ENCODE measurements around the gene TRNAU1AP.
"Not testable (repeated sequence)": the region's sequence is repeated elsewhere in the genome, so short reads cannot be mapped to it uniquely, and the experiment has no call there.

TRNAU1AP gene

DNA sequence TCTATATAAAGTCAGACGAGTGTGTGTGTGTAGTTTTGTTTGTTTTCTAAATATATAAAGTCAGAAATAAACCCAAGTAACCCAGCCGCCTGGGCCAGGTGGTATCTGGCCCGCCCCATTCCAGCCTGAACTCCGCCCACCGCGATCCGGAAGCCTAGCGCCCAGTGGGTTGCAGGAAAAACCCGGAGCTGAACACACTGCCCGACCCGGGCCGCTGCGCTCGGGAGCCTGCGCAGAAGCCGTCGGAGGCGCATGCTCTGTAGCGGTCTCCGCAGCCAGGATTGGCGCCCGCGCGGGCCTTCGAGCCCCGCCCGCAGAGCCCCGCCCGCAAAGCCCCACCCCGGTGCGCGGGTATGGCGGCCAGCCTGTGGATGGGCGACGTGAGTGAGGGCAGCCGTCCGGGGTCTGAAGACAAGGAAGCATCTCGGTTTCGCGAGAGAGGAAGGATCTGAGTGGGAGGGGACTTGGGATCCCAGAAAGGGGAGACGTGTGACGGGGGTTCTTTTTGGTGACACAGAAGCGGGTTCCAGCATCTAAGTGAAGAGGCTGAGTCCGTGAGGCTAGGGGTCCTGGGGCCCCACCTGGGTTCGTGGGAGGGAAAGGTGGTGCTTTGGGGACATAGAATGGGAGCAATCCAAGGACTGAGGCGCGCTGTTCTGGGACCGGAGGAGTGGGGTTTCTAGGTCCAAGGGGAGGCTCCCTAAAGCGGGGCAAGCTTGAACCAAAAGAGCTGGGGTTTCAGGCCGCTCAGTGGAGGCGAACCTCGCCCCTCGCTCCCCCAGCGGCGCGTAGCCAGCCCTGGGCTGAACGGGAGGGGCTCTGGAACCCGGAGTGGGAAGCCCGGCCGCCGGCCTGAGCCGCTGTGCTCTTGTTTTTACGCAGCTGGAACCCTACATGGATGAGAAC, at the start of gene TRNAU1AP:
TSS of gene TRNAU1AP (plus strand) at position 328 of the 906 bp plus-strand sequence. CDS start at position 354, 26 bp downstream.
- DNase-seq, result peak; percentile 92

GRCh38 chr1:28503117-28503516, 49.8 kb upstream of the TRNAU1AP start:
- no peak for DNase-seq

DNA sequence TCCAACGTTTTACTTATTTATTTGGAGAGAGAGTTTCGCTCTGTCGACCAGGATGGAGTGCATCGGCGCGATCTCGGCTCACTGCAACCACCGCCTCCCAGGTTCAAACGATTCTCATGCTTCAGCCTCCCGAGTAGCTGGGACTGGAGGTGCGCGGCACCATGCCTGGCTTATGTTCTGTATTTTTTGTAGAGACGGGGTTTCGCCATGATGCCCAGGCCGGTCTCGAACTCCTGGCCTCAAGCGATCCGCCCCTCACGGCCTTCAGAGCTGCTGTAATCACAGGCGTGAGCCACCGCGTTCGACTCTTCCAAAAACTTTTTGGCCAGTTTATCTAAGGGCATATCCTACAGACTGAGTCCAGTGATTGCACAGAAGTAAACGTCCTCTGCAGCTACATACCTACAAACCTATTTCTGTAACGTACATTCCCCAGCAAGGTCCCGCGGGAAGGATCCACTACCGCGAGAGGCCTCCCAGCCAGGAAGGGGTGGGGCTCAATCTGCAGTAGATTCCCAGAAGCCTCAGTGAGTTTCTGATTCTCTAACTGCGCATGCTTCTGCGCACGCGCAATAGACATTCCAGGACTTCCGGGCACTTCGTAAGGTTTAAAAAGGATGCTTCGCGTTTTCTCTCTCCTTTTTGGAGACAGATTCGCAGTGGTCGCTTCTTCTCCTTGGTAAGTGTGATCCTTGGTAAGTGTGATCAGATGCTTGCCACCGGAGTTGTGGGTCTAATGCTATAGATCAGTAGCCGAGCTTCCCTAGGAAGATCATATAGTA, 47.3 kb upstream of the TRNAU1AP start, which contains the start of gene RCC1:
TSS of gene RCC1 (plus strand) at position 638 of the 782 bp plus-strand sequence. CDS start 23,824 bp downstream, outside the sequence.
- peak; percentile 97 for DNase-seq

GRCh38 chr1:28506907-28507246, 46.0 kb upstream of the TRNAU1AP start:
- DNase-seq, result no peak

DNA sequence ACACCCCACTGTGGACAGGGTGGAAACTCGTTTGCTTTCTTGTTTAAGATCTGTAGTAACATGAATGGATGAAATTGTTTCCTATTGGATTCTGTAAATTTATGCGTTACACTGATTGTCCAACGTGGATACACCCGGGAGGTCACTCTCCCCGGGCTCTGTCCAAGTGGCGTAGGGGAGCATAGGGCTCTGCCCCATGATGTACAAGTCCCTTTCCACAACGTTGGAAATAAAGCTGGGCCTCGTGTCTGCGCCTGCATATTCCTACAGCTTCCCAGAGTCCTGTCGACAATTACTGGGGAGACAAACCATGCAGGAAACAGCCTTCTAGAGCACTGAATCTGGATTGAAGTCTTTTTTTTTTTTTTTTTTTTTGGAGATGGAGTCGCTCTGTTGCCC, 45.6 kb upstream of the TRNAU1AP start:
- DNase-seq, result no peak

DNA sequence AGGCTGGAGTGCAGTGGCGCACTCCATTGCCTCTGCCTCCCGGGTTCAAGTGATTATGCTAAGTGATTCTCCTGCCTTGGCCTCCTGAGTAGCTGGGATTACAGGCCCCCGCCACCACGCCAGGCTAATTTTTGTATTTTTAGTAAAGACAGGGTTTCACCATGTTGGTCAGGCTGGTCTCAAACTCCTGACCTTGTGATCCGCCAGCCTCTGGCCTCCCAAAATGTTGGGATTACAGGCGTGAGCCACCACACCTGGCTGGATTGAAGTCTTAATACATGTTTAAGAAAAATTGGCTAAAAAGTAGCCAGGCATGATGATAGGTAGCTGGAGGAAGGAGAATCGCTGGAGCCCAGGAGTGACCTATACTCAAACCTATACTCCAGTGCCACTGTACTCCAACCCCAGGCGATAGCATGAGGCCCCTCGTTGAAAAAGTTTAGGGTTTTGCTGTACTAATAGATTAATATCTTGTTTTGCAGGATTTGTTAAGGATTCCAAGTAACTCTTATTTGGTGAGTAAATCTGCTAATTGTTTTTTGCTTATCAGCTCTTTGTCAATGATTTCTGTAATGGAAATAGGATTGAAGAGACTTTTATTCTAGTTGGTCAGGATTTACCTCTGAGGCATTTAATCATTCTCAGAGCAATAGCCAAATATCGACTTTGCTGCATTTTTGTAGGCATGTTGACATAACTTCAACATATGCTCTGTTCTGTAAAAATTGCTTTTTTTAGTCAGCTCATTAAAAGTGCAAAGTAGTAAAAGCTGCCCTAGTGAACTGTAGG, 45.0 kb upstream of the TRNAU1AP start:
- DNase-seq, result no peak

GRCh38 chr1:28508435-28508754, 44.5 kb upstream of the TRNAU1AP start:
- no peak for DNase-seq

GRCh38 chr1:28509705-28510272, 43.1 kb upstream of the TRNAU1AP start:
- no peak for DNase-seq

- no peak for DNase-seq
Observed at GRCh38 chr1:28510273-28510969, 42.5 kb upstream of the TRNAU1AP start.

- DNase-seq, result no peak
Observed at GRCh38 chr1:28510970-28511440, 41.9 kb upstream of the TRNAU1AP start.

- no peak for DNase-seq
Observed at GRCh38 chr1:28512058-28512611, 40.8 kb upstream of the TRNAU1AP start.

GRCh38 chr1:28514445-28514933, 38.4 kb upstream of the TRNAU1AP start:
- not testable (repeated sequence) for DNase-seq

DNA sequence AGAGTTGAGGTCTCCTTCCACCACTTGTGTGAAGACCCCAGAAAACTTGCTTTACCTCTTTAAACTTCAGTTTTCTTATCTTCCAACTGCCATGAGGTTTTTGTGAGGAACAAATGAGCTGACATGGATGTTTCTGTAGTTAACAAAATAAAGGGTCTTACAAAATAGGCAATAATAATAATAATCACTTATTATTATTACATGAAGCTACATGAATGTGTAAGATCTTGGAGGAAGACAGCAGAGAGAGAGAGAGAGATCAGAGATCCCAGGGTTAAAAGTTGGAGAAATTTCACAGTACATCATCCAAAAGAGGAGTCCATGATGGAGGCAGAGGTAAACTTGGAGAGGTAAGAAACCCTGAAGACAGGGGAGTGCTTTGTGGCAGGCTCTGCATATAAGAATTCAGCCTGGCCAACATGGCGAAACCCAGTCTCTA, 36.3 kb upstream of the TRNAU1AP start:
- no peak for DNase-seq

DNA sequence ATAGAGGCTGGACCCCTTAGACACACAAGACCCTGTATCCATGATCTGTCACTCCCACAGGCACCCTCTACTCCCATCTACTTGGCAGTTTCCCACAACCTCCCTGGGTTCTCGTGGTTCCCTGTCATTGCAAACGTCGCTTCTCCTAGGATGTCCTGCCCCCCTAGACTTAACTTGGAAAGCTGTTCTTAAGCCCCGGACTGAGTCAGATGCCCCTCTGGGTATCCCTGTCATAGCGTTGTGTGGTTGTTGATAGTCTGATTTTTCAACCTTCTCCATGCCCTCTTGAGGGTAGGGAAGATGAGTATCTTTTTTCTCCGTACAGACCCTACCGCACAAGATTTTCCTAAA, 35.3 kb upstream of the TRNAU1AP start:
- no peak for DNase-seq

- DNase-seq, result peak; percentile 73
Observed at GRCh38 chr1:28518000-28518744, 34.7 kb upstream of the TRNAU1AP start.

DNA sequence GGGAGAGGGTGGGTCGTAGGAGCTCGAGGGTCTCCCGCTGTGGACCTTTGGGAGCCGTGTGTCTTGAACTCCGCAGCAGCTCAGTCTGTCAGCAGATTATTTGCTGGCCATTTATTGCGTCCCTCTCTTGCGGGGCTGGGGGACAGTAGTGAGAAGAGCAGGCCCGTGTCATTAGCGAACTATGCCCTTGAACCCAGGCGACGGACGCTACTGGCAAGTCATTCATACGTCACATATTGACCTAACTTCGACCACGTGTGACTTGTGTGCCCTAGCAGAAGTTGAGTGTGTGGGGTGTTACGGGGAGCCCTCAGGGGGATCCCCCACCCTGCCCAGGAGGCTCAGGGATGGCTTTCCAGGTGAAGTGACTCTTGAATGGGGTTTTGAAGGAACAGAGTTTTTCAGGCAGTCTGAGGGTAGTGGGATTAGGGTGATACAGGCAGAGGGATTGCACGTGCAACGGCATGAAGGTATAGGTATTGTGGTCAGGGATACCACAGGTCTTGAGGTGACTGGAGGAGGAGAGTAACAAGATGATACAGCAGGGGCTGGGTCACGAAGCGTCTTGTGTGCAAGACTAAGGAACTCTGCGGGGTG, 34.0 kb upstream of the TRNAU1AP start:
- DNase-seq, result no peak

- DNase-seq, result no peak
Observed at GRCh38 chr1:28519946-28520725, 32.7 kb upstream of the TRNAU1AP start.

DNA sequence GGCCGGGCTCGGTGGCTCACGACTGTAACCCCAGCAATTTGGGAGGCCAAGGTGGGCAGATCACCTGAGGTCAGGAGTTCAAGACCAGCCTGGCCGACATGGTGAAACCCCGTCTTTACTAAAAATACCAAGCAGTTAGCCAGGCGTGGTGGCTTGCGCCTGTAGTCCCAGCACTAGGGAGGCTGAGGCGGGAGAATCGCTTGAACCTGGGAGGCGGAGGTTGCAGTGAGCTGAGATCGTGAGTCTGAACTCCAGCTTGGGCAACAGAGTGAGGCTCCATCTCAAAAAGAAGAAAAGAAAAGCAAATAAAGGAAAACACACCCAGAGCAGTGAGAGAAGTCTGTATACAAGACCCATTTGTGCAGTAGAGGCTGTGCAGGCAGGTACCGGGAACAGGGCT, 32.1 kb upstream of the TRNAU1AP start:
- DNase-seq, result not testable (repeated sequence)

- DNase-seq, result no peak
Observed at GRCh38 chr1:28521502-28522164, 31.3 kb upstream of the TRNAU1AP start.
